Gastrocnemius medialis (tissue), 4 donors: Measurements from ENCODE around the gene SCNN1G.

Experiments used
- CTCF ChIP-seq, 5 experiments: fragments of 450-650 bp in 3 of 5; fragments of 200-600 bp in 2 of 5; sonication (generic) in 2 of 5; IDR thresholded peaks in 4 of 5; conservative IDR thresholded peaks in 1 of 5; 1 replicate in 4 of 5; 2 replicates in 1 of 5; pipeline ENCODE4 v1.5.1; 2016 to 2019; ENCODE audit warnings: antibody characterized with exemption in 5 of 5, mild to moderate bottlenecking in 3 of 5, moderate library complexity in 3 of 5
- POLR2A ChIP-seq, 2 donors: fragments of 450-650 bp; IDR thresholded peaks; one replicate each; pipeline ENCODE4 v1.6.1; 2017; ENCODE audit warnings: antibody characterized with exemption in 2 of 2, mild to moderate bottlenecking in 2 of 2, moderate library complexity in 2 of 2

GRCh38 chr16:23175651-23176050 lies 6.9 kb upstream of the SCNN1G start:
- TF ChIP-seq POLR2A (IDR thresholded peaks at IDR 0.05) (no peak), CTCF (IDR thresholded peaks at IDR 0.05 in 4 of 5, conservative IDR thresholded peaks at IDR 0.05 in 1 of 5) (no peak)
